OCI-LY7 (cell line): ENCODE data around the gene NUP188. TPM values are rescaled to one million over a fixed set of nuclear protein-coding genes. Genes with fewer than 3 reads are reported as not detected.

Experiments used
- BruUV-seq: library from RNA; stranded (reverse); fragments of 400-500 nt; replicated peaks from 2 replicates; lab custom pipeline; 2021; lab: Mats Ljungman, UMichigan
- CTCF ChIA-PET: fragments of 300-600 bp; sonication (Branson Sonifier 250); formaldehyde crosslinking; loops from one replicate; lab custom pipeline; 2022; ENCODE audit warnings: antibody characterized with exemption; ENCODE audit not compliant: unreplicated experiment; lab: Charles Lee
- POLR2A ChIA-PET: fragments of 300-600 bp; sonication (Branson Sonifier 250); formaldehyde crosslinking; loops from one replicate; lab custom pipeline; 2022; ENCODE audit warnings: antibody characterized with exemption; lab: Charles Lee
- DNase-seq: peaks from one replicate; pipeline ENCODE4 v3.0.0-alpha.2; 2015; ENCODE audit warnings: low spot score
- H2AFZ ChIP-seq: fragments of 200-600 bp; sonication (generic), shearing (Covaris generic); 2 replicates; pipeline ENCODE4 v1.6.1; 2014; ENCODE audit warnings: mild to moderate bottlenecking, antibody characterized with exemption, low read length, moderate library complexity
- H3K27ac ChIP-seq: fragments of 200-600 bp; sonication (generic); 2 replicates; pipeline ENCODE4 v1.5.1; 2014; ENCODE audit warnings: mixed run types, low read depth, mild to moderate bottlenecking, moderate library complexity, low read length, inconsistent platforms; ENCODE audit not compliant: poor library complexity, severe bottlenecking
- H3K36me3 ChIP-seq: fragments of 200-600 bp; sonication (generic); 2 replicates; pipeline ENCODE4 v1.6.1; 2014; ENCODE audit warnings: mild to moderate bottlenecking, antibody characterized with exemption, low read length, moderate library complexity, mixed read lengths; ENCODE audit not compliant: insufficient read depth
- H3K4me1 ChIP-seq: fragments of 200-600 bp; sonication (generic); 2 replicates; pipeline ENCODE4 v1.5.1; 2014; ENCODE audit warnings: mild to moderate bottlenecking, low read length; ENCODE audit not compliant: insufficient read depth, poor library complexity, severe bottlenecking
- H3K4me2 ChIP-seq: fragments of 200-600 bp; sonication (generic); 2 replicates; pipeline ENCODE4 v1.6.1; 2014; ENCODE audit warnings: mild to moderate bottlenecking, low read length
- H3K4me3 ChIP-seq: fragments of 200-600 bp; sonication (generic); 2 replicates; pipeline ENCODE4 v1.5.1; 2014; ENCODE audit warnings: mild to moderate bottlenecking, low read depth, low read length; ENCODE audit not compliant: poor library complexity, severe bottlenecking
- H3K79me2 ChIP-seq: fragments of 200-600 bp; sonication (generic); 2 replicates; pipeline ENCODE4 v1.6.1; 2016; ENCODE audit warnings: low read depth, mild to moderate bottlenecking, low read length, moderate library complexity, mixed read lengths; ENCODE audit not compliant: insufficient read depth
- H3K9me2 ChIP-seq: fragments of 200-600 bp; sonication (generic); 2 replicates; pipeline ENCODE4 v1.6.1; 2016; ENCODE audit warnings: mild to moderate bottlenecking, low read length, mixed read lengths; ENCODE audit not compliant: insufficient read depth
- H3K9me3 ChIP-seq: fragments of 200-600 bp; sonication (generic); 2 replicates; pipeline ENCODE4 v1.6.1; 2014; ENCODE audit warnings: mild to moderate bottlenecking, mixed run types, low read length, mixed read lengths
- H4K20me1 ChIP-seq: fragments of 200-600 bp; sonication (generic); 2 replicates; pipeline ENCODE4 v1.6.1; 2014; ENCODE audit warnings: mild to moderate bottlenecking, antibody characterized with exemption, low read length, moderate library complexity, mixed read lengths; ENCODE audit not compliant: insufficient read depth
- CTCF ChIP-seq: fragments of 200-600 bp; sonication (generic); conservative IDR thresholded peaks from 2 replicates; pipeline ENCODE4 v1.5.1; 2014; ENCODE audit warnings: mild to moderate bottlenecking, antibody characterized with exemption, low read length, moderate library complexity, mixed read lengths
- EZH2phosphoT487 ChIP-seq: fragments of 200-600 bp; sonication (generic); IDR thresholded peaks from 2 replicates; pipeline ENCODE4 v1.6.1; 2018; ENCODE audit warnings: low read depth, borderline replicate concordance, mild to moderate bottlenecking, mixed run types, antibody characterized with exemption, low read length, moderate library complexity, mixed read lengths
- intact Hi-C: fragments of 100-400 bp; cut with micrococcal nuclease; formaldehyde crosslinking; loops from one replicate; pipeline ENCODE4 v1.10.0; 2022; ENCODE audit not compliant: unreplicated experiment
- total RNA-seq, 2 experiments: library from RNA; depleted of rRNA in 1 of 2; stranded (reverse); fragments of >200 nt in 1 of 2; shearing (Covaris generic) in 1 of 2; gene quantifications; 2 replicates each; pipeline ENCODE4 v1.2.3, GENCODE V29; 2014 to 2022

Gene NUP188
- total RNA-seq, 2 experiments from 2014 or later = 73.6 to 83.8 TPM

- Histone ChIP-seq H3K4me2 (no peak overlapping the region), H3K36me3 (peaks cover 90% of the 10 kb centered on the region), H4K20me1 (no peaks in the 10 kb centered on the region), H2AFZ (no peak overlapping the region), H3K9me2 (no peaks in the 10 kb centered on the region), H3K27ac (no peak overlapping the region), H3K9me3 (no peaks in the 10 kb centered on the region), H3K4me1 (no peaks in the 10 kb centered on the region), H3K79me2 (no peaks in the 10 kb centered on the region), H3K4me3 (no peak overlapping the region)
- peak; percentile 16 for DNase-seq
- ChIA-PET CTCF (no interaction called here), POLR2A (no interaction called here)
- intact Hi-C loops = no loop called here
- peak; percentile 57 for TF ChIP-seq CTCF
- no peak for TF ChIP-seq EZH2phosphoT487
- BruUV-seq = no TSS peak
These were observed 45.5 kb downstream of the NUP188 start for GRCh38 chr9:128992995-128993394.

- POLR2A ChIA-PET = no interaction called here
- Histone ChIP-seq H3K79me2 (no peaks in the 10 kb centered on the region), H3K36me3 (peaks cover 94% of the 10 kb centered on the region), H3K4me2 (no peak overlapping the region), H4K20me1 (no peaks in the 10 kb centered on the region), H3K9me3 (no peaks in the 10 kb centered on the region), H3K27ac (no peak overlapping the region), H3K4me1 (no peaks in the 10 kb centered on the region), H3K4me3 (no peak overlapping the region), H2AFZ (no peak overlapping the region), H3K9me2 (no peaks in the 10 kb centered on the region)
- CTCF ChIA-PET = no interaction called here
- no TSS peak for BruUV-seq
- intact Hi-C loops = no loop called here
- TF ChIP-seq CTCF = no peak
- no peak for TF ChIP-seq EZH2phosphoT487
- DNase-seq = no peak
These were observed 48.3 kb downstream of the NUP188 start for GRCh38 chr9:128995791-128996190.

- Histone ChIP-seq H3K79me2 (no peaks in the 10 kb centered on the region), H3K4me1 (no peaks in the 10 kb centered on the region), H3K9me2 (no peaks in the 10 kb centered on the region), H2AFZ (no peak overlapping the region), H3K4me2 (no peak overlapping the region), H3K27ac (no peak overlapping the region), H3K4me3 (no peak overlapping the region), H4K20me1 (no peaks in the 10 kb centered on the region), H3K9me3 (no peaks in the 10 kb centered on the region), H3K36me3 (peaks cover 99% of the 10 kb centered on the region)
- TF ChIP-seq EZH2phosphoT487 (no peak), CTCF (no peak)
- no TSS peak for BruUV-seq
- intact Hi-C loops = no loop called here
- ChIA-PET CTCF (no interaction called here), POLR2A (no interaction called here)
- DNase-seq = no peak
These were observed 51.0 kb downstream of the NUP188 start for GRCh38 chr9:128998462-128998861.
